ENCODE data around the gene NIP7. TPM values are rescaled to one million over a fixed set of nuclear protein-coding genes. Genes with fewer than 3 reads are reported as not detected.
"Not testable (repeated sequence)": the region's sequence is repeated elsewhere in the genome, so short reads cannot be mapped to it uniquely, and the experiment has no call there.

The NIP7 gene
- total RNA-seq (10 to 100 TPM; 16.4 to 23.2 TPM), polyA plus RNA-seq (10 to 100 TPM; 14.5 to 17.7 TPM)
- long read RNA-seq, donor 1, transcript NIP7-201 (5 exons, 2,402 nt) = major isoform, 11 of 12 reads
- long read RNA-seq, donor 1, partial matches to known transcripts = 0 of 12 reads
- long read RNA-seq, donor 1, other reads (novel, unspliced or antisense) = 0 of 12 reads
- long read RNA-seq, donor 2, transcript NIP7-201 (5 exons, 2,402 nt) = major isoform, 5 of 6 reads
- long read RNA-seq, donor 2, partial matches to known transcripts = 0 of 6 reads
- long read RNA-seq, donor 2, other reads (novel, unspliced or antisense) = 0 of 6 reads
- long read RNA-seq, donor 3, transcript NIP7-201 (5 exons, 2,402 nt) = major isoform, 7 of 7 reads
- long read RNA-seq, donor 3, partial matches to known transcripts = 0 of 7 reads
- long read RNA-seq, donor 3, other reads (novel, unspliced or antisense) = 0 of 7 reads
- long read RNA-seq, donor 4, transcript NIP7-201 (5 exons, 2,402 nt) = major isoform, 8 of 11 reads
- long read RNA-seq, donor 4, partial matches to known transcripts = 0 of 11 reads
- long read RNA-seq, donor 4, other reads (novel, unspliced or antisense) = 0 of 11 reads
- long read RNA-seq, donor 5, transcript NIP7-201 (5 exons, 2,402 nt) = major isoform, 8 of 11 reads
- long read RNA-seq, donor 5, partial matches to known transcripts = 0 of 11 reads
- long read RNA-seq, donor 5, other reads (novel, unspliced or antisense) = 0 of 11 reads

- Histone ChIP-seq H3K9me3 (ENCODE audit: control insufficient read depth in 4 of 4, insufficient read depth in 3 of 4, low read length in 3 of 4) (no peaks in the 10 kb centered on the region), H3K4me3 (peak within 1 kb of the TSS; percentile 98), H3K27ac (ENCODE audit: low read depth in 1 of 2, low read length in 1 of 2) (peak within 1 kb of the TSS; percentile 87 to 93), H3K9ac (ENCODE audit: insufficient read depth in 1 of 2, low read length in 2 of 2) (peak within 1 kb of the TSS; percentile 54 to 55), H3K4me1 (ENCODE audit: control insufficient read depth in 5 of 5, insufficient read depth in 5 of 5, low read length in 5 of 5) (peaks cover 7 to 20% (median 16%) of the 10 kb centered on the region in 5 donors), H3K27me3 (ENCODE audit: control insufficient read depth in 3 of 3, insufficient read depth in 3 of 3, low read length in 2 of 3) (no peaks in the 10 kb centered on the region), H3K36me3 (ENCODE audit: control insufficient read depth in 4 of 4, insufficient read depth in 4 of 4, low read length in 4 of 4) (peaks cover 8 to 42% (median 26%) of the 10 kb centered on the region in 4 donors)
- 0% methylated on average over 63 to 77 of the region's 77 CpGs for WGBS, 2 donors
- TF ChIP-seq CTCF (IDR thresholded peaks at IDR 0.05; ENCODE audit: control extremely low read depth, extremely low read depth) = peak; percentile 81
- ATAC-seq (ENCODE audit: insufficient read depth, low FRiP score) (peak; percentile 95), DNase-seq (peak; percentile 97 to 99 (median 99))
Observed at GRCh38 chr16:69339289-69340094, at the start of gene NIP7, which contains the start of gene COG8. Gene NIP7 (plus strand): TSS chr16:69339772. CDS start chr16:69339830, 58 bp downstream. Gene COG8 (minus strand): TSS chr16:69339564. CDS start chr16:69339552, 12 bp downstream.

- not testable (repeated sequence) for H3K4me1 ChIP-seq (ENCODE audit: control insufficient read depth in 5 of 5, insufficient read depth in 5 of 5, low read length in 5 of 5); H3K27me3 ChIP-seq (ENCODE audit: control insufficient read depth in 3 of 3, insufficient read depth in 3 of 3, low read length in 2 of 3); H3K9me3 ChIP-seq (ENCODE audit: control insufficient read depth in 4 of 4, insufficient read depth in 3 of 4, low read length in 3 of 4); H3K27ac ChIP-seq (ENCODE audit: low read depth in 1 of 2, low read length in 1 of 2); ATAC-seq (ENCODE audit: insufficient read depth, low FRiP score); H3K4me3 ChIP-seq; H3K36me3 ChIP-seq (ENCODE audit: control insufficient read depth in 4 of 4, insufficient read depth in 4 of 4, low read length in 4 of 4); DNase-seq; H3K9ac ChIP-seq (ENCODE audit: insufficient read depth in 1 of 2, low read length in 2 of 2)
- 82 to 94% methylated on average over 9 of the region's 9 CpGs for WGBS, 2 donors
Observed at GRCh38 chr16:69291657-69292056, 47.9 kb upstream of the NIP7 start.

- Histone ChIP-seq H3K4me3 (no peak overlapping the region), H3K27me3 (ENCODE audit: control insufficient read depth in 3 of 3, insufficient read depth in 3 of 3, low read length in 2 of 3) (no peaks in the 10 kb centered on the region), H3K36me3 (ENCODE audit: control insufficient read depth in 4 of 4, insufficient read depth in 4 of 4, low read length in 4 of 4) (peaks cover 0 to 3% (median 3%) of the 10 kb centered on the region in 4 donors), H3K9me3 (ENCODE audit: control insufficient read depth in 4 of 4, insufficient read depth in 3 of 4, low read length in 3 of 4) (no peaks in the 10 kb centered on the region), H3K4me1 (ENCODE audit: control insufficient read depth in 5 of 5, insufficient read depth in 5 of 5, low read length in 5 of 5) (no peaks in the 10 kb centered on the region), H3K9ac (ENCODE audit: insufficient read depth in 1 of 2, low read length in 2 of 2) (no peak overlapping the region), H3K27ac (ENCODE audit: low read depth in 1 of 2, low read length in 1 of 2) (no peak overlapping the region)
- ATAC-seq (ENCODE audit: insufficient read depth, low FRiP score) = no peak
- WGBS, 2 donors = 78 to 80% methylated on average over 3 of the region's 3 CpGs
- DNase-seq = no peak
- TF ChIP-seq CTCF (IDR thresholded peaks at IDR 0.05; ENCODE audit: control extremely low read depth, extremely low read depth) = no peak
Observed at GRCh38 chr16:69293401-69293800, 46.2 kb upstream of the NIP7 start.
